SK-N-SH (cell line): ENCODE results near the gene PHLPP1. TPM values are rescaled to one million over a fixed set of nuclear protein-coding genes. Genes with fewer than 3 reads are reported as not detected.

ENCODE experiments used
- CTCF ChIA-PET: fragments of 300-600, 350-600 bp; formaldehyde crosslinking; extraction: SDS; loops from one replicate; lab custom pipeline; 2021; lab: Yijun Ruan, JAX
- POLR2A ChIA-PET: fragments of 350-600 bp; sonication (Branson Sonifier 250); formaldehyde crosslinking; extraction: SDS; loops from one replicate; lab custom pipeline; 2020; ENCODE audit warnings: antibody characterized with exemption, inconsistent platforms; lab: Yijun Ruan, JAX
- DNase-seq: peaks from one replicate; pipeline ENCODE4 v3.0.0; 2012
- H2AFZ ChIP-seq: fragments of 200-600 bp; sonication (generic); 2 replicates; pipeline ENCODE4 v1.8.1; 2016; ENCODE audit warnings: antibody characterized with exemption, mild to moderate bottlenecking, low read depth
- H3F3A ChIP-seq: fragments of 200-600 bp; sonication (generic); replicated peaks from 2 replicates; pipeline ENCODE3; 2016; ENCODE audit warnings: antibody characterized with exemption, mild to moderate bottlenecking; ENCODE audit not compliant: insufficient read depth
- H3K27ac ChIP-seq, 2 experiments: fragments of 200-500 bp in 1 of 2; fragments of 200-600 bp in 1 of 2; sonication (Bioruptor generic) in 1 of 2; sonication (generic), shearing (Covaris generic) in 1 of 2; 2 replicates each; pipeline versions ENCODE4 v1.5.1 to v1.6.1; 2014 to 2016; ENCODE audit warnings: low read depth in 2 of 2, inconsistent platforms in 1 of 2, low read length in 1 of 2, mild to moderate bottlenecking in 1 of 2, mixed read lengths in 1 of 2
- H3K27me3 ChIP-seq: fragments of 200-600 bp; sonication (generic), shearing (Covaris generic); 2 replicates; pipeline ENCODE4 v1.6.1; 2016; ENCODE audit warnings: mixed run types; ENCODE audit not compliant: insufficient read depth
- H3K36me3 ChIP-seq, 2 experiments: fragments of 200-500 bp in 1 of 2; fragments of 200-600 bp in 1 of 2; sonication (Bioruptor generic) in 1 of 2; sonication (generic) in 1 of 2; replicated peaks in 1 of 2; 2 replicates each; pipeline versions ENCODE3 to v1.5.1; 2014 to 2016; ENCODE audit warnings: low read length in 1 of 2, mild to moderate bottlenecking in 1 of 2; ENCODE audit not compliant: insufficient read depth in 2 of 2, control insufficient read depth in 1 of 2
- H3K4me1 ChIP-seq, 2 experiments: fragments of 200-500 bp in 1 of 2; fragments of 200-600 bp in 1 of 2; sonication (Bioruptor generic) in 1 of 2; sonication (generic), shearing (Covaris generic) in 1 of 2; 2 replicates each; pipeline versions ENCODE4 v1.5.1 to v1.6.1; 2014 to 2016; ENCODE audit warnings: low read depth in 1 of 2, low read length in 1 of 2, mixed run types in 1 of 2; ENCODE audit not compliant: insufficient read depth in 2 of 2, control insufficient read depth in 1 of 2
- H3K4me2 ChIP-seq: fragments of 200-600 bp; sonication (generic), shearing (Covaris generic); 2 replicates; pipeline ENCODE4 v1.6.1; 2017; ENCODE audit warnings: mixed run types
- H3K4me3 ChIP-seq, 2 experiments: fragments of 200-500 bp in 1 of 2; fragments of 200-600 bp in 1 of 2; sonication (Bioruptor generic) in 1 of 2; sonication (generic), shearing (Covaris generic) in 1 of 2; 2 replicates each; pipeline versions ENCODE4 v1.5.1 to v1.8.1; 2014 to 2016; ENCODE audit warnings: low read depth in 2 of 2, inconsistent platforms in 1 of 2, low read length in 1 of 2, mild to moderate bottlenecking in 1 of 2, mixed read lengths in 1 of 2, moderate library complexity in 1 of 2
- H3K79me2 ChIP-seq: fragments of 200-600 bp; sonication (generic); 2 replicates; pipeline ENCODE4 v1.8.1; 2017; ENCODE audit warnings: mild to moderate bottlenecking; ENCODE audit not compliant: insufficient read depth
- H3K9ac ChIP-seq: fragments of 200-600 bp; sonication (generic); 2 replicates; pipeline ENCODE4 v1.6.1; 2017; ENCODE audit warnings: mixed run types
- H3K9me2 ChIP-seq: fragments of 200-600 bp; sonication (generic); 2 replicates; pipeline ENCODE4 v1.6.1; 2017; ENCODE audit warnings: mixed run types
- H3K9me3 ChIP-seq: fragments of 200-600 bp; sonication (generic); 2 replicates; pipeline ENCODE4 v1.6.1; 2017; ENCODE audit warnings: mixed run types, mild to moderate bottlenecking, moderate library complexity
- H4K20me1 ChIP-seq: fragments of 200-600 bp; sonication (generic); 2 replicates; pipeline ENCODE4 v1.6.1; 2017; ENCODE audit warnings: mild to moderate bottlenecking, mixed run types; ENCODE audit not compliant: insufficient read depth
- CHD2 ChIP-seq: fragments of 150-350 bp; IDR thresholded peaks from 2 replicates; pipeline ENCODE4 v1.6.1; 2018; ENCODE audit warnings: low read length; ENCODE audit not compliant: partially characterized antibody
- CTCF ChIP-seq: fragments of 200-600 bp; sonication (generic); IDR thresholded peaks from 2 replicates; pipeline ENCODE4 v1.6.1; 2017; ENCODE audit warnings: antibody characterized with exemption, mild to moderate bottlenecking, moderate library complexity
- ELF1 ChIP-seq: IDR thresholded peaks from 2 replicates; pipeline ENCODE4 v1.4.0; 2012
- FOSL2 ChIP-seq: IDR thresholded peaks from 2 replicates; pipeline ENCODE4 v1.4.0; 2012; ENCODE audit warnings: low read depth, mild to moderate bottlenecking, moderate library complexity, borderline replicate concordance
- GABPA ChIP-seq: IDR thresholded peaks from 2 replicates; pipeline ENCODE4 v1.4.0; 2012; ENCODE audit warnings: low read depth, mild to moderate bottlenecking
- GATA2 ChIP-seq: sonication (generic); formaldehyde crosslinking; IDR thresholded peaks from 2 replicates; pipeline ENCODE4 v1.5.0; 2020; ENCODE audit warnings: mild to moderate bottlenecking, missing genetic modification reagents
- JUND ChIP-seq: IDR thresholded peaks from 2 replicates; pipeline ENCODE4 v1.4.0; 2012
- MAX ChIP-seq: IDR thresholded peaks from 2 replicates; pipeline ENCODE4 v1.4.0; 2012; ENCODE audit warnings: low read depth
- MEF2A ChIP-seq: IDR thresholded peaks from 2 replicates; pipeline ENCODE4 v1.4.0; 2012; ENCODE audit warnings: low read depth, borderline replicate concordance
- NFIC ChIP-seq: IDR thresholded peaks from 2 replicates; pipeline ENCODE4 v1.4.0; 2012; ENCODE audit warnings: borderline replicate concordance
- PBX3 ChIP-seq: IDR thresholded peaks from 2 replicates; pipeline ENCODE4; 2012
- RAD21 ChIP-seq: IDR thresholded peaks from 2 replicates; pipeline ENCODE4 v1.6.1; 2012; ENCODE audit warnings: mild to moderate bottlenecking, low read length
- RCOR1 ChIP-seq: fragments of 150-350 bp; IDR thresholded peaks from 2 replicates; pipeline ENCODE4 v1.6.1; 2017; ENCODE audit warnings: antibody characterized with exemption, low read length
- REST ChIP-seq: IDR thresholded peaks from 2 replicates; pipeline ENCODE4 v1.6.1; 2012; ENCODE audit warnings: mild to moderate bottlenecking, low read depth, low read length, moderate library complexity
- RFX5 ChIP-seq: IDR thresholded peaks from 2 replicates; pipeline ENCODE4 v1.6.1; 2012; ENCODE audit warnings: mild to moderate bottlenecking, improper control_type of control experiment, low read length
- SIN3A ChIP-seq: IDR thresholded peaks from 2 replicates; pipeline ENCODE4 v1.6.1; 2012; ENCODE audit warnings: low read depth, mild to moderate bottlenecking, low read length, moderate library complexity, borderline replicate concordance
- SMC3 ChIP-seq: IDR thresholded peaks from 2 replicates; pipeline ENCODE4 v1.6.1; 2012; ENCODE audit warnings: low read depth, low read length, improper control_type of control experiment
- TCF12 ChIP-seq: IDR thresholded peaks from 2 replicates; pipeline ENCODE4 v1.4.0; 2012
- TEAD4 ChIP-seq: IDR thresholded peaks from 2 replicates; pipeline ENCODE4 v1.4.0; 2012; ENCODE audit warnings: mild to moderate bottlenecking, borderline replicate concordance; ENCODE audit not compliant: insufficient read depth
- USF1 ChIP-seq: IDR thresholded peaks from 2 replicates; pipeline ENCODE4 v1.4.0; 2012; ENCODE audit warnings: low read depth, borderline replicate concordance
- USF2 ChIP-seq: fragments of 150-350 bp; IDR thresholded peaks from 2 replicates; pipeline ENCODE4 v1.6.1; 2017; ENCODE audit warnings: antibody characterized with exemption, low read length, low read depth, borderline replicate concordance
- YY1 ChIP-seq: IDR thresholded peaks from 2 replicates; pipeline ENCODE4 v1.4.0; 2012; ENCODE audit warnings: low read depth, mild to moderate bottlenecking
- WGBS: methylation state at CpG from one replicate; pipeline ENCODE4 v1.1.6; 2017; ENCODE audit warnings: low lambda C conversion rate; 5-methylcytosine and 5-hydroxymethylcytosine counted together
- polyA plus RNA-seq, 3 experiments: library from polyadenylated mRNA; depleted of rRNA; stranded (reverse); fragments of >200 nt; gene quantifications; 2 replicates each; pipeline ENCODE4 v1.2.3, GENCODE V29; 2012

PHLPP1 gene
- polyA plus RNA-seq, 1 of the 3 experiments (the other 2 are of a cell fraction): 4.6 TPM

- H3K4me3 ChIP-seq: no peak overlapping the region
- no peak overlapping the region for H3K4me2 ChIP-seq
- no peaks in the 10 kb centered on the region for H3K9me3 ChIP-seq
- DNase-seq: no peak
- TF ChIP-seq PBX3 (no peak), GATA2 (CRISPR knock-in tag) (no peak), RCOR1 (no peak), MEF2A (no peak), JUND (no peak), CTCF (no peak), RFX5 (no peak), MAX (no peak), TEAD4 (no peak), CHD2 (no peak)
- POLR2A ChIA-PET: no interaction called here
- no peak overlapping the region for H3K9ac ChIP-seq
- no peaks in the 10 kb centered on the region for H3K36me3 ChIP-seq
- H2AFZ ChIP-seq: no peak overlapping the region
- no peaks in the 10 kb centered on the region for H3F3A ChIP-seq
- no peaks in the 10 kb centered on the region for H3K4me1 ChIP-seq
- no peaks in the 10 kb centered on the region for H3K9me2 ChIP-seq
- H3K79me2 ChIP-seq: no peaks in the 10 kb centered on the region
- no peaks in the 10 kb centered on the region for H4K20me1 ChIP-seq
- CTCF ChIA-PET: no interaction called here
- no peaks in the 10 kb centered on the region for H3K27me3 ChIP-seq
- no peak overlapping the region for H3K27ac ChIP-seq
These were observed 131.0 kb downstream of the PHLPP1 start for GRCh38 chr18:62846313-62846712.

GRCh38 chr18:62847081-62847480 is 131.7 kb downstream of the PHLPP1 start:
- POLR2A ChIA-PET: no interaction called here
- no peak for DNase-seq
- no peak overlapping the region for H3K9ac ChIP-seq
- H3K79me2 ChIP-seq: no peaks in the 10 kb centered on the region
- no peaks in the 10 kb centered on the region for H3K9me2 ChIP-seq
- no peak overlapping the region for H3K27ac ChIP-seq
- CTCF ChIA-PET: interaction anchor here (0.6 kb wide), 1 partner anchor 1331 kb away, joined by 4 read pairs; no protein-coding TSS in a partner anchor
- H3F3A ChIP-seq: no peaks in the 10 kb centered on the region
- TF ChIP-seq GABPA: no peak
- TF ChIP-seq REST: no peak
- TF ChIP-seq SMC3: no peak
- TF ChIP-seq TCF12: no peak
- TF ChIP-seq USF1: no peak
- TF ChIP-seq MAX: no peak
- no peak for TF ChIP-seq YY1
- TF ChIP-seq SIN3A: no peak
- no peak for TF ChIP-seq JUND
- TF ChIP-seq USF2: no peak
- TF ChIP-seq NFIC: no peak
- TF ChIP-seq FOSL2: no peak
- no peak for TF ChIP-seq ELF1
- TF ChIP-seq RAD21: no peak
- H2AFZ ChIP-seq: no peak overlapping the region
- no peaks in the 10 kb centered on the region for H3K36me3 ChIP-seq
- H3K4me1 ChIP-seq: no peaks in the 10 kb centered on the region
- H3K9me3 ChIP-seq: no peaks in the 10 kb centered on the region
- WGBS: 84% methylated on average over 4 of the region's 4 CpGs
- H3K27me3 ChIP-seq: no peaks in the 10 kb centered on the region
- no peaks in the 10 kb centered on the region for H4K20me1 ChIP-seq
- H3K4me2 ChIP-seq: no peak overlapping the region
- H3K4me3 ChIP-seq: no peak overlapping the region
